Neural progenitor cell (in vitro differentiated cells): ENCODE measurements around the gene C11orf21.

ENCODE experiments used
- EZH2 ChIP-seq: fragments of 200-600 bp; sonication (generic); IDR thresholded peaks from 2 replicates; pipeline ENCODE4 v1.6.1; 2017; ENCODE audit warnings: antibody characterized with exemption, mild to moderate bottlenecking, moderate library complexity
- EZH2phosphoT487 ChIP-seq: fragments of 200-600 bp; sonication (generic); IDR thresholded peaks from 2 replicates; pipeline ENCODE4 v1.6.1; 2017; ENCODE audit warnings: antibody characterized with exemption
- TF ChIP-seq, protein P1 (sequence below): fragments of 200-600 bp; sonication (generic); IDR thresholded peaks from 2 replicates; pipeline ENCODE4 v1.5.1; 2017; ENCODE audit warnings: antibody characterized with exemption, mild to moderate bottlenecking

DNA sequence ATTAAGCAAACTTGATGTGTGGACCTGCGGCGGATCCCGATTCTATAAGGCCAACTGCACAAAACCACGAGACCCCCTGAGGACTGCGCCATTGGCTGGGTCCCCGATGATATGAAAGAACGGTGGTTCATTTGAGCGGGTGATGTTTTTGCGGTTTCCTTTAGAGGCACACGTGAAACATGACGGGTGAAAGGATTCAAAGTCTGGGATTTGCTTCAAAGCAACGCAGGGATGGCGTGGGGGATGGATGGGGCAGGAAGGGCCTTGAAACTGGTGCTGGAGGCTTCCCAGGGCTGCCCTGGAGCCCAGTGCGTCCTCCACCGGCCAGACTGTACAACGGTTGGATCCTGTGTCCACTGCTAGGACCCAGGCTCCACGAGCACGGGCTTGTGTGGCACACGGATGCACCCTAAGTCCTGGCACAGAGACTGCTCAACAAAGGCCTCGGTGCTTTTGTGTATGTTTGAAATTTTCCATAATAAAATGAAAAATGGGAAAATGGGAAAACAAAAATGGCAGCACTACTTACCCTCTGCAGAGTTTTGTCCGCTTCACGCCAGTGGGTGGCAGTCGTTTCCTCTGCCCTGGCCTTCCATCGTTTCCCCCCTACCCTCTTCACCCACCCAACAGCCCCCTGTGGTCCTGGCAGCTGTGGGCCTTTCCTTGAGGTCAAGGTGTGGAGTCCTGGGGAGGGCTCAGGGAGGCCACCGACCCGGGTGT lies 35.0 kb downstream of the C11orf21 start:
- TF ChIP-seq, protein P1, sequence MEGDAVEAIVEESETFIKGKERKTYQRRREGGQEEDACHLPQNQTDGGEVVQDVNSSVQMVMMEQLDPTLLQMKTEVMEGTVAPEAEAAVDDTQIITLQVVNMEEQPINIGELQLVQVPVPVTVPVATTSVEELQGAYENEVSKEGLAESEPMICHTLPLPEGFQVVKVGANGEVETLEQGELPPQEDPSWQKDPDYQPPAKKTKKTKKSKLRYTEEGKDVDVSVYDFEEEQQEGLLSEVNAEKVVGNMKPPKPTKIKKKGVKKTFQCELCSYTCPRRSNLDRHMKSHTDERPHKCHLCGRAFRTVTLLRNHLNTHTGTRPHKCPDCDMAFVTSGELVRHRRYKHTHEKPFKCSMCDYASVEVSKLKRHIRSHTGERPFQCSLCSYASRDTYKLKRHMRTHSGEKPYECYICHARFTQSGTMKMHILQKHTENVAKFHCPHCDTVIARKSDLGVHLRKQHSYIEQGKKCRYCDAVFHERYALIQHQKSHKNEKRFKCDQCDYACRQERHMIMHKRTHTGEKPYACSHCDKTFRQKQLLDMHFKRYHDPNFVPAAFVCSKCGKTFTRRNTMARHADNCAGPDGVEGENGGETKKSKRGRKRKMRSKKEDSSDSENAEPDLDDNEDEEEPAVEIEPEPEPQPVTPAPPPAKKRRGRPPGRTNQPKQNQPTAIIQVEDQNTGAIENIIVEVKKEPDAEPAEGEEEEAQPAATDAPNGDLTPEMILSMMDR: no peak
- TF ChIP-seq EZH2 (no peak), EZH2phosphoT487 (no peak)
